Measurements from ENCODE around the gene ANXA4. TPM values are rescaled to one million over a fixed set of nuclear protein-coding genes. Genes with fewer than 3 reads are reported as not detected.
A peak's percentile ranks its signal among the peaks of the same experiment; 100 is the strongest.
"Not testable (repeated sequence)": the region's sequence is repeated elsewhere in the genome, so short reads cannot be mapped to it uniquely, and the experiment has no call there.

ANXA4 gene
- total RNA-seq, 1 donor from 2014 or later = 56.6 TPM

DNA sequence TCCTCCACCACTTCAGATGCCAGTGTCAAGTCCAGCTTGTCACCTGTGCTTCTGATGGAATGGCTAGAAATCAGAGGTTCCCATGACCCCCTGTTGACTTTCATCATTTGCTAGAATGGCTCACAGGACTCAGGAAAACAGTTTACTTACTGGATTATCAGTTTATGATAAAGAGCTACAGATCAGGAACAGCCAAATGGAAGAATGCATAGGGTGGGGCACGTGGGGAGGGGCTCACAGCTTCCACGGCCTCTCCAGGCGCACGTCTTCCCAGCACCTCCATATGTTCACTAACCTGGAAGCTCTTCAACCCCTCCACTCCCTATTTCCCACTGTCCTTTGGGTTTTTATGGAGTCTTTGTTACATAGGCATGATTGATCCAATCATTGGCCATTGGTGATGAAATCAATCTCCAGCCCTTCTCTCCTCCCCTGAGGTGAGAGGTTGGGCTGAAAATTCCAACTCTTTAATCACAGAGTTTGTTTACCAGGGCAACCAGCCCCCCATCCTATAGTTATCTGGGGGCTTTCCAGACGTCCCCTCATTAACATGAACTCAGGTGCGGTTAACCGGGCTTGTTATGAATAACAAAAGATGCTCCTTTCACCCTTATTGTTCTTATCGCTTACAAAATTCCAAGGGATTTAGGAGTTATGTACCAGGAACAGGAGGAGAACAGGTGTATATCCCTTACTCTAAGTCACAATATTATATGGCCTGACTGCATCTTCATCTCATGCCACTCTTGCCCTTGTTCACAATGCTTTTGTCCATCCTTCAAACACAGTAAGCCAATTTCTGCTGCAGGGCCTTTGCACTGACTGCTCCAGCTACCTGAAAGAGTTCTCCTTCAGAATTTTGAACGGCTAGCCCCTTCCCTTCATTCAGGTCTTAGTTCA lies 35.2 kb downstream of the ANXA4 start:
- no peak for DNase-seq (ENCODE audit: low read depth, low spot score)

DNA sequence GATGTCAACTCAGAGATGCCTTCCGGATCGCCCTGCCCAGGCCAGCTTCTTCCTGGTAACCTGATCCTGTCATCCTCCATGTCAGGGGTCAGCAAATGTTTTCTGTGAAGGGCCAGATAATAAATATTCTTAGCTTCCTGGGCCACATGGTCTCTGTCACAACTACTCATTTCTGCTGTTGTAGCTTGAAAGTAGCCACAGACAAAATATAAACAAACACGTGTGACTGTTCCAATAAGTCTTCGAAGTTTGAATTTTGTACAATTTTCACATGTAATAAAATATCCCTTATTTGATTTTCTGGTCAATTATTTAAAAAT lies 35.8 kb downstream of the ANXA4 start:
- DNase-seq (ENCODE audit: low read depth, low spot score) = no peak

DNA sequence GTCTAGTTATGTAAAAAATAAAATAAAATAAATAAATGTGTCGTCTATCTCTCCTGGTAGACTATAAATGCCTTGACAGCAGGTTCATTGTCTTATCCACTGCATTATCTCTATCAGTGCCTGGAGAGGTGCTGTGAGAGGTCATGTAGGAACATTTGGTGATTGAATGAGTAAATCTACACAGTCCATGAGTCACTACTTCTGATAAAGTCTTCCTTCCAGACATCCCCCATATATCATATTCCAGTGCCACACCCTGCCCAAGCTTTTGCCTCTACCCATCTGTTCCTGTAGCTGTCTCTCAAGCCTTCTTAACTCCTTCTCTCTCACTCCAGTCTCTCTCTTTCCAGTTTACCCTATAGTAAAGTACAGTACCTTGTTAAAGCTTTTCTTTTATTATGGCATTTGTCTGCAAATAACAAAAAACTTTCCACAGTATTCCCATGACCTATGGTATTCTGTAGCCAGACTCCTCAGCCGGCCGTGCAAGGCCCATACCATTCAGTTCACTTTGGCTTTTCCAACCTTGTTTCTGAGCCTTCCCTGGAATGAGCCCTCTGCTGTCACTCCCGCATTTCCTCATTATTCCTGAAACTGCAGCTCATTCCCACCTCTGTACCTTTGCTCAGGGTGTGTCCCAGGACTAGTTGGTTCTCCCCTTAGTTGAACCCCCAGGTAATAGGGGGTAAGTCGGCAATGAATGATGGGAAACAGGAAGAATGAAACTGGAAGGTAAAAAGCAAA lies 37.5 kb downstream of the ANXA4 start:
- no peak for DNase-seq (ENCODE audit: low read depth, low spot score)

DNA sequence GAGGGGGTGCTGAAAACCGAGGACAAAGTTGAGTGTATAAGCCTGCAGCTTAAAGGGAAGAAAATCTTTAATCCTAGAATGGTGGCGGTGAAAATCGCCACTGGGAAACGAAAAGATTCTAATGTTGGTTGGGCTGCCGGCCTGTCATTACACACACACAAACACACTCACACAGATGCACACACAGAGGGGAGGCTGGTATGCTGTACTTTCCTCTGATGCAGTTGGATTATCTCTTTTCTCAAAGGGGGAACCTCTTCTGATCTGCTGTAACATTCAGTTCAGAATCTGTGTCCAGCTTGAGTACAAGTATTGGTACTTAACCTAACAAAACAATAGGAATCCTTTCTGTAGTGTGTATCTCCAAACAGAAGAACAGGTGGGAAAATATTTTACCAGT lies 39.0 kb downstream of the ANXA4 start:
- DNase-seq (ENCODE audit: low read depth, low spot score) = no peak

DNA sequence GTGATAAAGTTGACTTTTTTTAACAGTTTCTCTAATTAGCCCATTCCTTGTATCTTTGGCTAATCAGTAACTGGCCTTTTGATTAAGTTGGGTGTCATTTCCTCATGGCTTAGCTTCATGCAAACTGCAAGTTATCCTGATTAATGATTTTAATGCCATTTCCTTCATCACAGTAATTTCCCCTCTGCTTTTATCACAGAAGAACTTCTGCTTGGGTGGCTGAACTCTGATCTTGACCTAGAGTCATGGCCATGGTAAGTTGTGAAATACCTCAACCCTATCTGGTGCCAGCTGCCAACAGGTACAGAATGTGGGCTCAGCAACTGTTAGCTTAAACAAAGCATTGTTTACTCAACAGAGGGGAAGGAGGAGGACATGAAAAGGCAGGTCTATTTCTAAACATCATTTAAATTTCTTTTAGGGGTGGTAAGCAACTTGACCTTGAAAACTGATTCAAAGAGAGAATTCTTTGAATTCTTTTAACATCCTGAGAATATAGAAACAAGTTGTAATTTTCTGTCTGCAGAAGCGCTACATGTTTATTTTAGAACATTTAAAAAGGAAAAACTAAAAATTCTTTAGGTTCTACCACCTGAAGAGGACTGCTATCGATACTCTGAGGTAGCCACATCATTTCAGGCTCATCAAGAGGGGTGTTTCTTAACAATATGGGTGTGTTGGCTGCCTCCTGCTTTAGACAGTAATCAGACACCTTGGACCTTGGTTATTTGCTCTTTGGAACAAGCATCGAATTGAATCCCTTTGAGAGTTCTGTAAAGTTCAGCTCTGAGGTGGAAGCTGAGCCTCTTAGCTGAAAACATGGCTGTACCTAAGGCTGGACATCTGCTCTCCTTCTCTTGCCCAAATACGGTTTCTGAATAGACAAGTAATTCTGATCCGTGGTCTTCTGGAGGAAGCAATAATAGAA lies 39.7 kb downstream of the ANXA4 start:
- DNase-seq (ENCODE audit: low read depth, low spot score) = no peak

DNA sequence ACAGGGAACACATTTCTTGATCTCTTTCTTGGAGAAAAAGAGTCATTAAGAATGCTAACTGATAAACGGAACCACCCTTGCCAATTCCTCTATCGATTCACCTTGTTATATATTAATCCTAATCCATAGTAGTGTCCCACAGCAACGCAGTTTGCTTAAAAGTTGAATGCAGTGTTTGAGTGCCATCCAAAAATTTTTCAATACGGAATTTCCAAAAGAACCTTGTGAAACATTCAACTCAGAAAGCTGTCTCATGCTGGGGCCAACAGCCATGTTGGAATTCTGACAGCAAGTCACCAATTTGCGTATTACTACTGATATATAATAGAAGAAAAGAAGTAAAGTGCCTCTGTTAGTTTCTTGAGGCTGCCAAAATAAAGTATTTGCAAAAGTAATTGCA lies 42.3 kb downstream of the ANXA4 start:
- DNase-seq (ENCODE audit: low read depth, low spot score) = no peak

DNA sequence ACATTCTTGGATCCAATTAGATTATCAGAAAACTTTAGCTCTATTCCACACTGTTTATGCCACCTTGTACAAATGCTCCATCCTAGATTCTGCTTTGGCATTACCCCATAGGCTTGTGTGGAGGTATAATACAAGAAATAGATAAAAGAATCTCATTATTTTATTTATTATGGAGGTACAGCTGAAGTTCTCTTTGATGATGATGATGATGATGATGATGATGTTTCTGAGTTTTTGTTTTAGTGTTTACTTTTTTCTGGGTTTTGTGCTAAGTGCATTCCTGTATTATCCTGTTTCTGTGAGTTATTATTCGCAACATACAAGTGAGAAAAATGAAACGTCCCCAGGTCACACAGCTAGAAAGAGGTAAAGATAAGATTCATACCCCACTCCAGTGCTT lies 43.4 kb downstream of the ANXA4 start:
- no peak for DNase-seq (ENCODE audit: low read depth, low spot score)

DNA sequence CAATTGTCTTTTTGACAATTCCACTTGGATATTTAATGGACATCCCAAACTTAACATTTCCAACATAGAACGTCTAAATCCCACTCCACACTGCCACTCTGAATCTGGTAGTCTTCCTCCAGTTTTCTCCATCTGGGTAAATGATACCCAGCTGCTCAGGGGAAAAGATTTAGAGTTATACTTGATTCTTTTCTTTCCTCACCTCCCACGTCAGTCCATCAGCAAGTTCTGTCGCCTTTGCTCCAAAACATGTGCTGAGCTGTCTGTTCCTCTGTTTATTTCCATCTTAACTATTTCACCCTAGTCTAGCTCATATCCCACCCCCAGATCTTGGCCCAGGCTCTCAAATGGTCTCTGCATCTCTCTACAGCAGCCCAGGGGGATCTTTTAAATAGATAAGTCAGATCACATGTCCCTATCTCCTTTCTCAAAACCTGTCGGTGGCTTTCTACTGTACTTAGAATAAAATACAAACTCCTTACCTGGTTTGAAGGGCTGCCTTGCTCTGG lies 44.2 kb downstream of the ANXA4 start:
- no peak for DNase-seq (ENCODE audit: low read depth, low spot score)

DNA sequence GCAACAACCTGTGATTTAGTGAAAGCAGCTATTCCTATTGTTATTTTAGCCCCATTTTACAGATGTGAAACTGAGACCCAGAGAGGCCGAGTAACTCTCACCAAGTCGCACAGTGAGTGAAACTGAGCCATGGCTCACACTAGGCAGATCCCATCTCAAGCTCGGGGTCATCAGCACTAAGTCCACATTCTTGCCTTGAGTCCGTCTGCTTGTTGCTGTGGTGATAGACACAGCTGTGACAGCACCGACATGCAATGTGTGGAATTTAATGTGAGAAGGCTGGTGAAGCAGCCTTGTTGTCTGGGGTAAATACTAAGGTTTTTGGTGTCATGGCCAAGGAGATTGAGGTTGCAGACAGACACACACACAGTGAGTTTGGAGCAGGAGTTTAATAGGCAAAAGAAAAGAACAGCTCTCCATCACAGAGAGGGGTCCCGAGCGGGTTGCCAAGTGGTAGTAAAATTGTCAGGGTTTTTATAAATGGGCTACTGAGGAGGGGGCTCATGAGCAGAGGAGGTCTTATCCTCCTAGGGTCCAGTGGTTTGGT lies 47.3 kb downstream of the ANXA4 start:
- no peak for DNase-seq (ENCODE audit: low read depth, low spot score)

DNA sequence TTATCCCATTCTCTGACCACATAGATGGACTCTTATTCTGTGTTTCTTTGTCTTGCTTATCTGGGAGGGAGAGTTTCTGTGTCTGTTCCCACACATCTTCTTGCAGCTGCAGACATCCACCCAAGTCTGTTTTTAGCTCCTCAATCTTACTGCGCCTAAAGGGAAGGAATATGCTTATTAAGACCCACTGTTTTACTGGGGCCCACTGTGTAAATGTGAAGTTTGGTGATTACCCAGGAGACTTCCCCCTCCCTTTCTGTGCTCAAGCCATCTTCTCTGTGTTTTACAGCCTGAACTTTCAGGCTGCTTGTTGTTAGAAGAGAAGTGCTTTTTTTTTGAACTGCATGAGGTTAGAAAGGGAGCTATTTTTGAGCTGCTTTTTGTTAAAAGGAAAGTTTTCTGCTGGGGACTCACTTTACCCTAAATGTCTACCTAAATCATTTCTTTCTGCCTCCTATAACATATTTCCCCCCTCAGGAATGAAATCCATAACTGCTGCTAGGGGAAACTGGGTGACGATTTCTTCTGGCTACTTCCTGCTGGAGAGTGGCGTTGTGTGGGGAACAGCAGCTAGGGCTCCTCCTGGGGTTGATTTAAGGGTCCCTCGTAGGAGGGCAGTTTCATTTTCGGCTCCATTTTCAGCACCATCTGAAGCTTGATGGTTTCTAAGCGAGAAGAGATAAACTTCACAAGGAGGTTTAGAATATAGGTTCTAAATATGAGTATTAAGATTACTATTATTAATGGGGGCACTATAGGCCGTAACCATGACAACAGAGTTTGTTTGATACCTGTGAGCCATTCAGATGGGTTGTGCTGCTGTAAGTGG lies 48.1 kb downstream of the ANXA4 start:
- DNase-seq (ENCODE audit: low read depth, low spot score) = no peak

DNA sequence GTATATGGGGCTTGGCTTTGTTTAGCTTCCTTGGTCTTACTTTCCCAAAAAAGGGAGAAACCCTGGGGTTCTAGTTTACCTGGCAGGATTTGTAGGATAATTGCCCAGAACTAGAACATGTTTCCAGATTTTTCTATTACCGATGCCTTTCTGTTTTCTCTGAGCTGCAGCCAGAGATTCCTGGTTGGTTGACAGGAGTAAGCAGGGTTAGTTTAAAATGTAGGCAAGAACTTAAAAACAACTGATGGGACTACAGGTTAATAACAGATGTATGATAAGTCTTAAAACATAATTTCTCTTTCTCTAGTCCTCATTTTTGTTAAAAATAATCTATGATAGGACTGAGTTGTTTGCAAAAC lies 48.6 kb downstream of the ANXA4 start:
- DNase-seq (ENCODE audit: low read depth, low spot score) = no peak

DNA sequence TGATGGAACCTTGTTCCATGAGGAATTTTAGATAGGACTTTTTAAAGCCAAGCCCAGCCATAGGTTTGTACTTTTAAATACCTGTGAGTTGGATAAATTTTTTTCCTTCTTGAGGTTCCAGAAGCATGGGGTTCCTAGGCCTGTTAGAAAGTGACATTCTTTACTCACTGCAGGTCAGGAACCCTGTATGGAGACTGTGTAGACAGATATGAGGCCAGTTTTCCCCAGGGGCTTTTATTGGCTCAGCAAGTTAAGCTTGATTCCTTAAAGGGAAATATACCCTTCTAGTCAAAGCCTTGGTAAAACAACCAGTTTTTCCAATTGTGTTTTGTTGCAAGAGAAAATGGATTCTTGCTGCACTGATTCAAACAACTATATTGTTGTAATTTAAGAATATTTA lies 49.1 kb downstream of the ANXA4 start:
- DNase-seq (ENCODE audit: low read depth, low spot score) = no peak

DNA sequence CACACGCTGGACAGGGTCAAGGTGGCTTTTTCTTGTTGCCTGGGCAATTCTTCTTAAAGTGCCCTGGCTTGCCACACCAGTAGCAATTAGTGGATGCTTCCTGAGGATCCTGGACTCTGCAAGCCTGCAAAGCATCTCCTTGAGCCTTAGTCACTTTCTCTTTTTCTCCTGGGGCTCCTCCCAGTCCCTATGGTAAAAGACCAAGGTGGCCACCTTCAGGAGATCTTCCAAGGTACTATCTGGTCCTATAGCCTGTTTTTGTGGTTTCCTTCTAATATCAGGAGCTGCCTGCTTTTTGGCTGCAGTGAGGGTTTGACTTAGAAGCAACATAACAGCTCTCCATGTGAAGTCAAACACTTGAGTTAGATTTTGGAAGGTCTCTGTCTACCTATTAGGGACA lies 54.2 kb downstream of the ANXA4 start:
- DNase-seq (ENCODE audit: low read depth, low spot score) = no peak

DNA sequence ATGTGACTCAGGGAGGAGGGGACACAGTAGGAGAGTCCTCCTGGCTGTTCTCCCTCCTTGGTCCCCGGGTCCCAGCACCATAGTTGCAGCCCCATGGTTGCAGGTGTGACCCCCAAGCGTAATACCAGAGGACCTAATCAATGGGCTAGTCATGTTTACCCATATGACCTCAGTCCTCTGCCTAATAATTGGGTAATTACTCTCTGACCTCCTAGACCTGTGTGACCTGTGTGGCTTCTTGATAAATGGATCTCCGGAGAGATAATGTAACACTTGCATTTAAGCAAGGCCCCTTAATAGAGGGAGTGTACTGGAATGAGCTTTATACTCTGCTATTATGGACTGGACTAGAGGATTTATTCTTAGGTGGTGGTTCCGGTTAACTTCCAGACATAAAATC lies 55.3 kb downstream of the ANXA4 start:
- no peak for DNase-seq (ENCODE audit: low read depth, low spot score)

DNA sequence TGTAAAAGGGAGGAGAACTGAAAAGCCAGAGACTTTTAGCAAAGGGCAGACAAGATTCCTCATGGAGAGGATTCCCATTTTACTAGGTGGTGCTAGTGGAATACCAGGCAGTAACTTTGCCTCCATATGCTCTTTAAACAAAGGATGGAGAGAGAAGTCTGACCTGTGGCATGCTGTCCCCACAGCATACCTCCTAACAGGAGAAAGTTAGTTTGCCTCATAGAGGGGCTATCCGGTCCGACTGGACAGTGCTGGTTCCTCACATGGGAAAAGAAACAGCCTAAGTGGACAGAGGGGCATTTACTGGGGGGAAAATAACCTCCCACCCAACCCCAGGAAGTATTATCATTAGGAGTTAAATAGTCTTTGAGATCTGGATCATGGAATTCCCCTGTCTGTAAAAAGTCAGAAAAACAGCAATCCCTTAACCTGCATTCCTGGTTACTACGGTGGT lies 55.9 kb downstream of the ANXA4 start:
- DNase-seq (ENCODE audit: low read depth, low spot score) = no peak

DNA sequence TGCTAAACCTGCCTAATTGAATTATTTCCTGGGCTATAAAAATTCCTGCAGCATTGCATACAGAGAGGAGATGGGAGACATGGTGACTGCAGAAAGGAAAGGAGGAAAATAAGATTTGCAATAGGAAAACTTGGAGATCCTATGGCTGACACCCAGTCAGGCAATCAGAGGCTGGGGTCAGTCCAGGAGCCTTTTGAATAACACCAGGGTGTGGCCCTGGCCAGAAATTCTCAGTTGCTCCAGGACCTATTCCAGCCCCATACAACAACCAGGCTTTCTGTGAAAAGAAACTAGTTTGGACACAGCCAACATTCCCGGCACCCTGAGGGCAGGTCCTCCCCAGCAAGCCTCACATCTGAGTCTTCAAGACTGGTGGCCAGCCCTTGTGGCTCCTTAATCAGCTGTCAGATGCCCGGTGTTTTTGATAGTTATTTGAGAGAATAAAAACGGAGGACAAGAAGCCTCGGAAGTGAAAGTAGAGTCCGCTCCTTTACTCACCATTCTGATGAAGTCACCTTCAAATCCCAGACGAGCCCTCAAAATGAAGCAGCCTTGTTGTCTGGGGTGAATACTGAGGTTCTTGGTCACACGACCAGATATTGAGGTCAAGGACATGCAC lies 56.5 kb downstream of the ANXA4 start:
- no peak for DNase-seq (ENCODE audit: low read depth, low spot score)

DNA sequence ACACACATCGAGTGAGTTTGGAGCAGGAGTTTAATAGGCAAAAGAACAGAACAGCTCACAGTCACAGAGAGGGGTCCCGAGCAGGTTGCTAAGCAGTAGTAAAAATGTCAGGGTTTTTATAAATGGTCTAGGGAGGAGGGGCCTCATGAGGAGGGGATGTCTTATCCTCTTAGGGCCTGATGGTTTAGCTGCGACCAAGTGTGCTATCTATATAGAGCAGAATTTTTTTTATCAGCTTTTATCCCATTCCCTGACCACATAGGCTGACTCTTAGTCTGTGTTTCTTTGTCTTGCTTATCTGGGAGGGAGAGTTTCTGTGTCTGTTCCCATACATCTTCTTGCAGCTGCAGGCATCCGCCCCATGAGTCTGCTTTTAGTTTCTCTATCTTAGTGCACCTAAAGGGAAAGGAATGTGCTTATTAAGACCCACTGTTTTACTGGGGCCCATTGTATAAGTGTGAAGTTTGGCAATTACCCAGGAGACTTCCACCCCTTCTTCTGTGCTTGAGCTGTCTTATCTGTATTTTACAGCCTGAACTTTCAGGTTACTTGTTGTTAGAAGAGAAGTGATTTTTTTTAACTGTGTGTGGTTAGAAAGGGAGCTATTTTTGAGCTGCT lies 57.1 kb downstream of the ANXA4 start:
- peak; percentile 66 for DNase-seq (ENCODE audit: low read depth, low spot score)

DNA sequence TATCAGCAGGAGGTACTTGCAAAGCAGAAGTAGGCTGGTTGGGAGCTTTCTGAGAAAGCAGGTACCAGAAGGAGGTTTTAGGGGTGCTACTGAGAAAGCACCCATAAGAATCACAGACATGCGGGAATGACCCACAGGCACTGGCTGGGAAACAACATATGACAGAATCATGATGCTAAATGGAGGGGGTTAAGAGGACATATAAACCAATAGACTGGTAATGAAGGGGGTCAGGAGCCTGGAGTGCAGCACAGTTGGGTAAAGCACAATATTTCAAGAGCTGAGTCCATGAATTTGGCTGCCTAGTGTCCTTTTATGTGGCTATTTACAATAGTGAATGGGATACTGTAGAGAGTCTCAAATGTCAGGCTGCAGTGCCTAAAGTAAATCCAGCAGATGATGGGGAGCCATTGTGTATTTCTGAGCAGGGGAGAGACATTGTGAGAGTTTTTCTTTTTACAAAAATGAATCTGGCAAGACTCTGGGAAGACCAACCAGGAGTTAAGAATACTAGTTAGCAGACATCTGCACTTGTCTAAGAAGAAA lies 59.9 kb downstream of the ANXA4 start:
- DNase-seq (ENCODE audit: low read depth, low spot score) = no peak

DNA sequence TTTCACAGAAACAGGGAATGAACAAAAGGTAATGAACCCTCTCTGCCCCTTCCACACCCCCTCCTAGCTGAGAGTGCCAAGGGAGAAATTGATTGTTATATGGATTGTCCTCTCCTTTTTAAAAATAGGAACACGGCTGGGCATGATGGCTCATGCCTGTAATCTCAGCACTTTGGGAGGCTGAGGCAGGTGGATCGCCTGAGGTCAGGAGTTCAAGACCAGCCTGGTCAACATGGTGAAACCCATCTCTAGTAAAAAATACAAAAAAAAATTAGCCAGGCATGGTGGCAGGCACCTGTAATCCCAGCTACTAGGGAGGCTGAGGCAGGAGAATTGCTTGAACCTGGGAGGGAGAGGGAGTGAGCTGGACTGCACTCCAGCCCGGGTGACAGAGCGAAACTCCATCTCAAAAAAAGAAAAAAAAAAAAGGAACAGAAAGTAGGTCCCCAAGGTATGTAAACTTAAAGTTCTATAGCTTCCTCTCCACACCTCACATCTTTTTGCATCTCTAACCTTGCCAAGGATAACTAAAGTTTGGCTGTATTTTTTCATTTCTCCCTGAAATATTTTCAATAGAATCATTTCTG lies 60.9 kb downstream of the ANXA4 start:
- DNase-seq (ENCODE audit: low read depth, low spot score) = not testable (repeated sequence)
